Epithelial cell of esophagus (primary cell): ENCODE data around the gene VSIG10.

ENCODE experiments used
- DNase-seq: peaks from one replicate; pipeline ENCODE4 v3.0.0; 2010; ENCODE audit warnings: low read depth
- H3K4me3 ChIP-seq: 2 replicates; pipeline ENCODE4 v1.5.1; 2011; ENCODE audit warnings: mild to moderate bottlenecking, low read length, control low read depth
- CTCF ChIP-seq: IDR thresholded peaks from 2 replicates; pipeline ENCODE4 v1.5.1; 2011; ENCODE audit warnings: low read depth, mild to moderate bottlenecking, low read length, control low read depth, inconsistent platforms; ENCODE audit not compliant: insufficient read depth; ENCODE audit errors: missing control alignments

VSIG10 gene

GRCh38 chr12:118068445-118068844 is 35.4 kb downstream of the VSIG10 start:
- no peak for TF ChIP-seq CTCF
- no peak for DNase-seq

DNA sequence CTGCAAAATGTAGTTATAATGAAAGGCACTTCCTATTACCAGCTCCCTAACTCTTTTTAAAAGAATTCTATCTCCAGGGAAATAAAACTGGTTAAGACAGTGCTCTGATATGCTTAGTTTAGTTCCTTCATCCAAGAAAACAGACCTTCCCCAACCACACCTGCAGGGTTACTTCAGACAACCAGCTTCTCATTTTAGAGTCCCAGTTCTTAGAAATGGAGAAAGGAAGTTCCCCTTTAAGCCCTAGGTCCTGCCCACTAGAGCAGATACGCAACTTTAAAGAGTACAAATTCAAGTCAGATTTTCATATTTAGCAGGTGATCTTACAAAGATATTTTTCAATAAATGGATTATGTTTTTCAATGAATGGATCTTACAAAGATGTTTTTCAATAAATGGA is 38.4 kb downstream of the VSIG10 start:
- no peak for DNase-seq
- no peak for TF ChIP-seq CTCF

More at GRCh38 chr12:118068445-118068844, 35.4 kb downstream of the VSIG10 start:
- H3K4me3 ChIP-seq, result no peak overlapping the region

DNA sequence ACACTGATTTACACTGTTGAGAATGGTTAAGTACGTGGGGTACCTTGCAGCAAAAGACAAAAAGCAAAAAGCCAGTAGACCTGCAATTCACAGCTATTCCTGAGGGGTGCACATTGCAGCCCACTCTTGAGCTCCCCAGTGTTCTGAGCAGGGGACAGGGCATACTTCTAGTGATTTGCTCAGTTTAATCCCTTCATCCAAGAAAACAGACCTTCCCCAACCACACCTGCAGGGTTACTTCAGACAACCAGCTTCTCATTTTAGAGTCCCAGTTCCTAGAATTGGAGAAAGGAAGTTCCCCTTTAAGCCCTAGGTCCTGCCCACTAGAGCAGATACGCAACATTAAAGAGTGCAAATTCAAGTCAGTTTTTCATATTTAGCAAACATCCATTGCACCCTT is 39.2 kb downstream of the VSIG10 start:
- no peak overlapping the region for H3K4me3 ChIP-seq
- no peak for DNase-seq
- TF ChIP-seq CTCF, result no peak

More for the DNA sequence above, 38.4 kb downstream of the VSIG10 start:
- no peak overlapping the region for H3K4me3 ChIP-seq

DNA sequence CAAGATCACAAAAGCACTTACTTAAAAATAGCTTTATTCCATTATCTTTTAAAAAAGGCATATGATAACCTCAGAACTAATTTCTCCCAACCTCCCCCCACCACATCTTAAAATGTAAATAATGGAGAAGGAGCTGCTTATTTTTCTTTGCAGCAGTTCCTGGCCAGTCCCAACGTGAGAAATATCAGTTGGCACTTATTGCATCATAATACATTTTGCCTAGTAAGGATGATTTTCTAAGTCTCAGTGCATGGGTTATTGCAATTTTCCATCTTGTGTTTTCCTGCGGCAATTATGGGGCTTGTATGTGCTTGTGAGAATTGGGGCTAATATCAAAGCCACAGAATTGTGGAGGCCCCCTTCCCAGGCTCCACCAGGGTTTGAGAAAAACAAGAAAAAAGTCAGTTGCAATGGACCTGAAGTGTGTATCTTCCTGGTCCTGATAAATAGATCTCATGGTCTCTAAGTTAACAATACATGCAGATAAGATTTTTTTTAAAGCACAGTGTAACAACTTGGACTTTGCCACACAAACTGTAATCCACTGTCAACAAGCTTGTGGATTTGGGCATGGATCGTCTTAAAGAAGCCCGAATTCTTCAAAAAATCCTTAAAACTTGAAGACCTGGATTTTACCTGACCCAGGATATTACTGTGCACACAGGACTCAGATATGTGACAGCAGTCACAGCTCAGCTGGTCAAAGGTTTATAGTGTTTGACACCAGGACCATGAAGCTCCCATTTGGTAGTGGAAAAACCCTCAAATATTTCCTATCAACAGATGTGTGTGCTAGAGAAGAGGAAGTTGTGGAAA is 40.0 kb downstream of the VSIG10 start:
- no peak for TF ChIP-seq CTCF
- peak; percentile 21 for DNase-seq
- H3K4me3 ChIP-seq, result no peak overlapping the region

DNA sequence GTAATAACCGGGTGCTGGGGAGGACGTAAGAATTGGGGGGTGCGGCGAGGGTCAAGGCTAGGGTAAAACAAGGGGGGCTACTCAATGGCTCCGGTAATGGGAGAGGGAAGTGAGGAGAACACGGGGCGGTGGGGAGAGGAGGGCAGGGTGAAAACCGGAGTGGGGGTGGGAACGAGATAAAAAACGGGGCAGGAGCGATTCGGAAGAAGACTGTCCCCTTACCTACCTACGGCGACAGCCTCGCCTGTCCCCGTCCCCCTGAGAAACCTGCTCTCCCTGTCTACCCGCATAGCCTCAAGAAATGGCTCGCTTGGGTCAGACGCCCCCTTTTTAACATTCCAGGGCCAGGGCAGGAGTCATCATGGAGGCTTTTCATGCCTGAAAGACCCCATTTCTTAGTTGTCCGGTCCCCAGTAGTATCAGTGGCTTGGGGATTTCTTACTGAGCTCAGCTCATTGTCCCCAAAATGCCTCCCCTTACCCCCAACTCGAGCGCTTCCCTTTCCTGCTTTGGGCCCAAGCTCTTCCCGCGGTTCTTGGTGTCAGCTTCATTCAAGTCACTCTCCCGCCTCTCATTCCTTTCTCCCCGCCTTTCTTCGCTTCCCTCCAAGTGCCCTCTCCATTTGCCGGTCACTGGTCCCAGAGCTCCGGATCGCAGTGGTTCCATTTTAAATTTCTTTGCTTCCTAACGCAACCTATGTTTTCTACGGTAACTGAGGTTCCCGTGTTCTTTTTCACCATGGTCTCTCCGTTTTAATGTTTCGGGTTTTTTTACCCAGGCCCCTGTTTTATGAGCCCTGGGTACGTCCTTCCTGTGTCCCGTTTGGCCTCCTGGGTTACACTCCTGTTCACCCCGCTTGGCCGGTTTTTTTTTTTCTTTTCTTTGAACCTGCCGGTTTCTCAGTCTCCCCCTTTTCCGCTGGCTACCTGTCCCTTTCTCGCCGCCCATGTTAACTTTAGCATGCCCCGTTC is 41.7 kb downstream of the VSIG10 start:
- peak; percentile 48 for DNase-seq
- TF ChIP-seq CTCF, result no peak
- peak overlapping the region; percentile 86 for H3K4me3 ChIP-seq

DNA sequence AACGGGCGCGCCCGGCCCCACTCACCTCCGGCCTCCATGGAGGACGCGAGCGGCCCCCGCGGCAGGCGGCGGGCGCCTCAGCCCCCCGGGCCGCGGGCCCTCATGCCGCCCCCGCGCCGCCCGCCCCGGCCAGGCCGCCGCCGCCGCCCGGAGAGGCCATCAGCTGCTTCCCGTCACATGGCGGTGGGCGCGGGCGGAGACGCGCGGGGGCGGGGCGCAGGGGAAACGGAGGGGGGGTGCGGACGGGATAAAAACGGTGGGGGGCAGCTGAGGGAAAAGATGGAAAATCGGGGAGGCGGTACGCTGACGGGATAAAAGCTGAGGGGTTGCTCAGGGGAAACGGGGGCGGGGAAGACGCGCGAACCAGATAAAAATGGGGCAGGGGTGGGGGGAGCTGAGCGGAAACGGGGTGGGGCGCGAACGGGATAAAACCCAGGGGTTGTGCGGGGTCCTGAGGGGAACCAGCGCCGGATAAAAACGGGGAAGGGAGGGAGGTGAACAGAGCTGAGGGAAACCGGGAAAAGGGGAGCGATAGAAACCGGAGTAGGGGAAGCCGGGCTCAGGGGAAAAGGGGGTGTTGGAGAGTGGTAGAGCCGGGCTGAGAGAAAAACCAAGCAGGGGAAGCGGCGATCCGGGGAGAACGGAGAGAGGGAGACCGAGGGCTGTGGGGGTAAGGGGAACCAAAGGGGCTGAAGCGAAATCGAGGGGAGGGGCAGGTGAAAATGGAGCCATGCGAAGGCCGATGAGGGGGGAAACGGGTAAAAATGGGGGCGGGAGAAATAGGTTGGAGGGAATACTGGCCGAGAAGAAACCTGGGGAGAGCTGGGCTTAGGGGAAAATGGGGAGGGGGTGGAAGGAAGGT is 42.6 kb downstream of the VSIG10 start, which contains the start of gene WSB2:
Gene WSB2, minus strand, starts transcription at position 169 of the 862 bp plus-strand sequence. Its CDS starts 131 bp downstream, at position 38.
- TF ChIP-seq CTCF, result no peak
- peak within 1 kb of the TSS; percentile 86 for H3K4me3 ChIP-seq
- peak; percentile 30 for DNase-seq
